Measurements from ENCODE around the gene PODNL1. TPM values are rescaled to one million over a fixed set of nuclear protein-coding genes. Genes with fewer than 3 reads are reported as not detected.

Gene PODNL1, protein sequence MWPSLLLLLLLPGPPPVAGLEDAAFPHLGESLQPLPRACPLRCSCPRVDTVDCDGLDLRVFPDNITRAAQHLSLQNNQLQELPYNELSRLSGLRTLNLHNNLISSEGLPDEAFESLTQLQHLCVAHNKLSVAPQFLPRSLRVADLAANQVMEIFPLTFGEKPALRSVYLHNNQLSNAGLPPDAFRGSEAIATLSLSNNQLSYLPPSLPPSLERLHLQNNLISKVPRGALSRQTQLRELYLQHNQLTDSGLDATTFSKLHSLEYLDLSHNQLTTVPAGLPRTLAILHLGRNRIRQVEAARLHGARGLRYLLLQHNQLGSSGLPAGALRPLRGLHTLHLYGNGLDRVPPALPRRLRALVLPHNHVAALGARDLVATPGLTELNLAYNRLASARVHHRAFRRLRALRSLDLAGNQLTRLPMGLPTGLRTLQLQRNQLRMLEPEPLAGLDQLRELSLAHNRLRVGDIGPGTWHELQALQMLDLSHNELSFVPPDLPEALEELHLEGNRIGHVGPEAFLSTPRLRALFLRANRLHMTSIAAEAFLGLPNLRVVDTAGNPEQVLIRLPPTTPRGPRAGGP
- total RNA-seq (2014; rRNA removed; shearing (Covaris generic); ENCODE audit: low replicate concordance): not detected in 2 replicates

DNA sequence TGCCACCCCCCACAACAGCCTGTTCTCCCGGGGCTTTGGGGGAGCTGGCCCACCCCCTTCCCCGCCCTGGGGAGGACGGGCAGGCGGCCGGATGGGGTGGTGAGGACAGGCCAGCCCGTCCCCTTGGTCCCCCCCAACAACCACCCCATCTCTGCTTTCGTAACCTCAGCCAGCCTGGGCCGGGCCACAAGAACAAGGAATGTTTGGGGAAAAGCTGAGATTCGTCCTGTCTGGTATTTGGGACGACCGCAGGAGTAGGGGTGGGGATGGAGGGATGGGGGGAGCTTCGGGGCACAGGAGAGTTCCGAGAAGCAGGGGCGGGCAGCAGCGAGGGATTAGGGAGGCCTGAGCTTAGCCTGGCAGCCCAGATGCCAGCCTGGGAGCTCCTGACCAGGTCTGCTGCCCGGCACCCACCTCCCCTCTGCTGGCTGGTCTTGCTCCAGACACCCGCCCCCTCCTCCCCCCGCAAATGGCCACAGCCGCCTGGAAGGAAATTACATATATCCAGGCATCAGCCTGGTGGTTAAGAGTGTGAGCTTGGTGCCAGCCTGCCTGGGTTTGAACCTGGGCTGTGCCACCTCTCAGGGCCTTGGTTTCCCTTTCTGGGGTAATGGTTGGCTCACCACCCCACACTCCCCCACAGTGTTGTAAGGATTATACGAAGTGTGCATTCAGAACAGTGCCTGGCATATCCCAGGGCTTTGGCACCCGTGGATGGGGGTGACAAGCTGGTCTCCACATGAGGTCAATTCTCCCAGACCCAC, at the start of gene PODNL1:
PODNL1 (minus strand) TSS at position 117 of the 764 bp plus-strand sequence. CDS start 236 bp downstream, outside the sequence.
- Histone ChIP-seq H3K27me3 (no peaks in the 10 kb centered on the region), H3K9me3 (peaks cover 9% of the 10 kb centered on the region; the same call in 1 of the 2 replicates), H3K36me3 (no peaks in the 10 kb centered on the region), H3K4me3 (no peak within 1 kb of the TSS)
- no peak for DNase-seq

DNA sequence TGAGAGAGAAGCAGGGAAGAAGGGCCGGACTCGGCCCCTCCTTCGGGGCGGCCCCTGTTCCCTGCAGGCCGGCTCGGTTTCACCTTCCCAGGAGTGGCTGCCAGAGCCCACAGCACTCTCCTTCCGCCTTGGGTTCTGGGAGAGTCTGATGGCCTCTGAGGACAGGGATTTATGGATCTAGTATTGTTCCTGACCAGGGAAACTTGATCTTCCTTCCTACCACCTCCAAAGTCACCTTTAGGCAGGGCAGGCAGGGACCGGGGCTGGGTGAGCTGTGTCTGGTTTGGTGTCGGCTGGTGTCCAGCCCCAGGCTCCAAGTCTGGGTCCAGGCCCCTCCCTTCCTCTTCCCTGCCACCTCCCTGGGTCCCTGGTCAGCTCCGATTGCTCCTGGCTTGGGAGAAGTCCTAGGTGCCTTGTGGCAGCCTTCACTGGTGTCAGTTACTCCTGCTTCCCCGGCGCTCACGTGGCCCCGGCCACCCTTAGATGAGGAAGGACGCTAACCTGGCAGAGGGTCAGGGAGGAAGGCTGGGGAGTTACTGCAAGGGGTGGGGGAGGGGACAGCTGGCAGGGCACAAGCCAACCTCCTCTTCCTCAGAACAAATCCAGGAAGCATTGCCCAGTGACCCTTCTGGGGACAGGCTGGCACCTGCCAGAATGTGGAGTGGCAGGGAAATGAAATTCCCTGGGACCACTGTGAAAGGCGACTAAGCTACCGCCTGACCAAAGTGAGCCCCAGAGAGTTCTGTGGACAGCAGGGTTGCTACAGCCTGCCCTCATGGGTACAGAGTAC, 49.1 kb upstream of the PODNL1 start:
- no peak overlapping the region for H3K4me3 ChIP-seq
- DNase-seq: no peak

DNA sequence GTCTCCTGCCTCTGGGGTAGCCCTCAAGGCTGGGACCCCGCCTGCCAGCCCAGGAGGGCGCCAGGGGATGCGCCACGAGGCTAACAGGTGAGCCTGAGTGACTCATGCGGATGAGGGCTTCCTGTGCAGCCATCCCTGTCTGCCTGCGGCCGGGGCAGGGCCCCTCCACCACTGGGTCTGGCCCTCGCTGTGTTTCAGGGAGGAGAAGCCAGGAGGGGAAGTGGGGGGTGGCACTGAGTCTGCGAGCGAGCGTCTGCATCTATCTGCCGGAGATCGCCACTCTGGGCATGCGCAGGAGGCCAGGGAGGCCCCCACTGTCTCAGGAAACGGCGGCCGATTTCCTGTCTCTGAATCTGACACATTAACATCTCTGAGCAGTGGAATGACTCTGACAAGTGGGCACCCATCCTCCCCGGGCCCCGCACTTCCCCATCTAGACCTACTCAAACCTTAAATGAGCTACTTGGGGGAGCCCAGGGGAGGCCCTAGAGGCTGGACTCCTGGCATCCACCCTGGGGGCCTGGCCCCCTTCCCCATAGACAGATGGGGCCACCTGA, 48.2 kb upstream of the PODNL1 start:
- H3K27me3 ChIP-seq: no peaks in the 10 kb centered on the region
- H3K9me3 ChIP-seq: no peaks in the 10 kb centered on the region
- H3K36me3 ChIP-seq: no peaks in the 10 kb centered on the region; the same call in none of the 2 replicates
- no peak for DNase-seq
- H3K4me3 ChIP-seq: no peak overlapping the region

More for the DNA sequence above, 49.1 kb upstream of the PODNL1 start:
- H3K9me3 ChIP-seq: no peaks in the 10 kb centered on the region
- H3K36me3 ChIP-seq: peaks cover under 1% of the 10 kb centered on the region
- H3K27me3 ChIP-seq: no peaks in the 10 kb centered on the region

DNA sequence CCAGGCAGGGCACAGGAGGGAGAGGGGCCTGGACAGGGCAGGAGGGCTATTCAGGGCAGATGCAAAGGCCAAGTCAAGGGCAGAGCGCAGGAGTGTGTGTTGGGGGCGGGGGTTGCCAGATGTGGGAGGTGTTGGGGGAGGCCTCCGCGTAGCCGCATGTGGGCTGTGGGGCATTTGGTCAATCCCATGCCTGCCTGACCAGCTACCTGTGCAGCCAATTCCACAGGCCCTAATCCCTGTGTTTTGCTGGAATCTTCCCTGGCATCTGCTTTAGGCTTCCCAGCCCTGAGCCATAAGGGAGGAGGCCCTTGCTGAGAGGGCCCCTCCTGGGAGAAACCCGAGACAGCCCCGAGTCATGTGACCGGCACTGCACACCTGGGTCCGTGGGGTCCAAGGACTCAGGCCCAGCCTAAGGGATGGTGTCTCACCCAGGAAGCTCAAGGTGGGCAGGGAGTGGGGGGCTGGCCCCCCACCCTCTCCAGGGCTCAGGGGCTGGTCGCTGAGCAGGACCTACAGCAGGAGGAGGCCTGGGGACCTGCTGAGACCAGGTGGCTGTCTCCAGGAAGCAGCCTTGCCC, 47.6 kb upstream of the PODNL1 start:
- Histone ChIP-seq H3K36me3 (no peaks in the 10 kb centered on the region; the same call in none of the 2 replicates), H3K4me3 (no peak overlapping the region), H3K9me3 (no peaks in the 10 kb centered on the region), H3K27me3 (no peaks in the 10 kb centered on the region)
- no peak for DNase-seq

DNA sequence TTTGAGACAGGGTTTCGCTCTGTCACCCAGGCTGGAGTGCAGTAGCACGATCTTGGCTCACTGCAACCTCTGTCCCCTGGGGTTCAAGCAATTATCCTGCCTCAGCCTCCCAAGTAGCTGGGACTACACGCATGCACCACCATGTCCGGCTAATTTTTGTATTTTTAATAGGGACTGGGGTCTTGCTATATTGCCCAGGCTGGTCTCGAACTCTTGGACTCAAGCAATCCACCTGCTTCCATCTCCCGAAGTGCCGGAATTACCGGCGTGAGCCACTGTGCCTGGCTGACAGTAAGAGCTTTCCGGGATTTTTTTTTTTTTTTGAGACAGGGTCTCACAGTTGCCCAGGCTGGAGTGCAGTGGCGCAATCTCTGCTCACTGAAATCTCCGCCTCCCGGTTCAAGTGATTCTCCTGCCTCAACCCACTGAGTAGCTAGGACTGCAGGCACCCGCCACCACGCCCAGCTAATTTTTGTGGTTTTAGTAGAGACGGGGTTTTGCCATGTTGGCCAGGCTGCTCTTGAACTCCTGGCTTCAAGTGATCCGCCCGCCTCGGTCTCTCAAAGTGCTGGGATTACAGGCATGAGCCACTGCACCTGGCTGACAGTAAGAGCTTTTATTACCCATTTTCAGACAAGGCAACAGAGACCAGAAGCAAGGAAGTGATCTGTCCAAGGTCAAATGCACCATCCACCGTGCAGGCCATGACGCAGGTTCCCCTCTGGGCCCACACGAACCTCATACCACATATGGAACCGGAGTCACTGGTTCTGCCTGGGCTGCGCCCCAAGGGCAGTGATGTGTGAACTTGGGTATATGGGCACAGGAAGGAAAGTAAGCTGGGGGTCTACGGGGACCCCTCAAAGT, 46.9 kb upstream of the PODNL1 start:
- no peak for DNase-seq
- no peak overlapping the region for H3K4me3 ChIP-seq
- no peaks in the 10 kb centered on the region; the same call in 1 of the 2 replicates for H3K36me3 ChIP-seq
- no peaks in the 10 kb centered on the region for H3K27me3 ChIP-seq
- no peaks in the 10 kb centered on the region for H3K9me3 ChIP-seq

DNA sequence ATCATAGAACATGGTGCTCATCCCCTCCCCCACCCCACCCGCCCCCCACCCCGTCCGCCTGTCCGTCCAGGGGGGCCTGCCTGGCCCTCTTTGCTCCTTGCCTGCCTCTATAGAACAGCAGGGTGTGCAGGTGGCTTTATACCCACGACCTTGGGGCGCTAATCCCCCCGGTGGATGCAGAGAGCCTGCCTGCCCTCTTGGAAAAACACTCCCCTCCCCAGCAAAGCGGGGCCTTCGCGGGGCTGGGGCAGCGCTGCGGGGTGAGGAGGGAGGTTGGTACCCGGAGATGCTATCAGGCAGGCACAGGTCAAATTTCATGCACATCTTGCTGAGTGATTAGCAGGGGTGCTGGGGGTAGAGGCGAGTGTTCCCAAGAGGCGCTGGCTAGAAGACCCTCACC, 46.0 kb upstream of the PODNL1 start:
- Histone ChIP-seq H3K9me3 (no peaks in the 10 kb centered on the region), H3K4me3 (no peak overlapping the region), H3K36me3 (no peaks in the 10 kb centered on the region; the same call in 1 of the 2 replicates), H3K27me3 (no peaks in the 10 kb centered on the region)
- DNase-seq: no peak

DNA sequence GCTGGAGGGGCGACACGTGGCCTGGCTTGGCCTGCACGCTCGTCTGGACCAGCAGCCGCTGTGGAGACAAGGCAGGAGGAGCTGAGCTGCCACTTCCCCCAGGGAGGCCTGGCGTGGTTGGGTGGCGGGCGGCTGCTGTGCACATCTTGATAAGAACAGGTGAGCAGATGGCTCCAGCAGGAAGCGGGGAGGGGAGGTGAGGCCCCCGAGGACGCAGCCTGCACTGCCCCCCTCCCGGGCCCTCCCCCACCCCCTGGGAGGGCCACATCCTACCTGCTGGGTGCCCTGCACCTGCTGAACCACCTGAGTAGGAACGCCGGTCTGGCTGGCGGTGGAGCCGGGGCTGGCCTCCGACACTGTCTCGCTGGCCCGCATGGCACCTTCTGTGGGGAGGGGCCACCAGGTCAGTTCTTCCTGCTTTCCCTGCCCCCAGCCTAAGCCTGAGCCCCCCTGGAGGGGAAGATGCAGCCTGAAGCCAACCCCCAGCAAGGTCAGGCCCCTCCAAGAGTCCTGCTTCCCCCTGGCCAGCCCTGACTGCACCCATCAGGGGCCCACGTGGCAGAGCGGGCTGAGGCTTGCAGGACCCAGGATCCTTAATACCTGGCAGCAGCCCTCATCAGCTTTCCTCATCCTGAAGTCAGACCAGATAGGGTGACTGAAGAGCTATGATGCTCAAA, 45.1 kb upstream of the PODNL1 start:
- no peaks in the 10 kb centered on the region for H3K9me3 ChIP-seq
- DNase-seq: no peak
- no peak overlapping the region for H3K4me3 ChIP-seq
- H3K36me3 ChIP-seq: no peaks in the 10 kb centered on the region; the same call in 1 of the 2 replicates
- H3K27me3 ChIP-seq: no peaks in the 10 kb centered on the region

DNA sequence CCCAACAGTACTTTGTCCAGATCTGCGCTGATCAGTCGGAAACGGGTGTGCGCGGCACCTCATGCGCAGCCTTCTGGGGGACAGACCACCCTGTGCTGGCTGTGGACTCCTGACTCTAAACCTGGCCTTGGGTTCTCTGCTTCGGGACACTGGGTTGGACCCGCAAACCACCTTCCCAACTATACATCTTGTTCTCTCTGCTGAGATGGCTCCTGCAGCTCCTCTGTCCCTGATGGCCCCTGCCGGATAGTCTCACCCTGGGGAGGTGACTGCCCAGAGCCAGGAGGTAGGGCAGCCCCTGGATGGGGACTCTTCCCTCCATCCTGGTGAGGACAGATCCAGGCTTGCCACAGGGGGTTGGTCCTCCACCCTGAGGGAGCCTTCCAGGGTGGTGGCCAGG, 44.6 kb upstream of the PODNL1 start:
- no peaks in the 10 kb centered on the region for H3K27me3 ChIP-seq
- no peaks in the 10 kb centered on the region; the same call in 1 of the 2 replicates for H3K36me3 ChIP-seq
- H3K9me3 ChIP-seq: no peaks in the 10 kb centered on the region
- H3K4me3 ChIP-seq: no peak overlapping the region
- no peak for DNase-seq

DNA sequence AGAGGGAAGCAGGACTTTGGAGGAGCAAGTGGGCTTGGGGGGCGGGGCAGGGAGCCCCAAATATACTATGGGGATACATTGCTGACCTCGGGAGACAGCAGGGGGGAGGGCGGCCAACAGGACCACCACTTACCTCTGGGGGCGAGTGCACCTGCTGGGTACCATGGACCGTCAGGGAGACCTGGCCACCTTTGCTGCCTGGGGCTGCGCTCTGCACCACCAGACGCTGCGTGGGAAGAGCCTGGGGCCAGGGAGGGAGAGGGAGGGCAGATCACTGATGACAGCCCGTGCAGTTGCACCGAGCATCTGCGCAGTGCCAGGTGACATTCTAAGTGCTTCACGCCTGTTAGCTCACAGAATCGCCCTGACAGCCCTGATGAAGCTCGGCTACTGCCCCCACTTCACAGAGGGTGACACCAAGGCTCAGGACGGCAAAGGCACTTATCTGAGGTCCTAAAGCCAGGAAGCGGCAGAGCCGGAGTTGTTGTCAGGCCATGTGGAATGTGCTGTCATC, 43.8 kb upstream of the PODNL1 start:
- Histone ChIP-seq H3K9me3 (no peaks in the 10 kb centered on the region), H3K36me3 (no peaks in the 10 kb centered on the region; the same call in 1 of the 2 replicates), H3K27me3 (no peaks in the 10 kb centered on the region), H3K4me3 (no peak overlapping the region)
- no peak for DNase-seq

DNA sequence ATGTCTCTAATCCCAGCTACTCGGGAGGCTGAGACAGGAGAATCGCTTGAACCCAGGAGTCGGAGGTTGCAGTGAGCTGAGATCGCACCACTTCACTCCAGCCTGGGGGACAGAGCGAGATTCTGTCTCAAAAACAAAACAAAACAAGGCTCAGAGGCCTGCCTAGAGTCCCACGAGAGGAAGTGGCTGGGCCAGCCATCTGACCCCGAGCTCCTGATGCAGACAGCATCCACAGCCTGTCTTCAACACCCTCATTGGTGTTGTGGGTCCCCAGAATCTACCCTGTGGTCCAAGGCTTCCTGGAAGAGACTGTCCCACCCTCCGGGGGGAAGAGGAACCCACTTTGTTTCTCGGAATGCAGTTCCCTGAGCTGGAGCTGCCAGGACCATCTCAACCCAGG, 43.2 kb upstream of the PODNL1 start:
- H3K27me3 ChIP-seq: no peaks in the 10 kb centered on the region
- H3K36me3 ChIP-seq: no peaks in the 10 kb centered on the region; the same call in 1 of the 2 replicates
- H3K9me3 ChIP-seq: no peaks in the 10 kb centered on the region
- H3K4me3 ChIP-seq: no peak overlapping the region
- DNase-seq: no peak

DNA sequence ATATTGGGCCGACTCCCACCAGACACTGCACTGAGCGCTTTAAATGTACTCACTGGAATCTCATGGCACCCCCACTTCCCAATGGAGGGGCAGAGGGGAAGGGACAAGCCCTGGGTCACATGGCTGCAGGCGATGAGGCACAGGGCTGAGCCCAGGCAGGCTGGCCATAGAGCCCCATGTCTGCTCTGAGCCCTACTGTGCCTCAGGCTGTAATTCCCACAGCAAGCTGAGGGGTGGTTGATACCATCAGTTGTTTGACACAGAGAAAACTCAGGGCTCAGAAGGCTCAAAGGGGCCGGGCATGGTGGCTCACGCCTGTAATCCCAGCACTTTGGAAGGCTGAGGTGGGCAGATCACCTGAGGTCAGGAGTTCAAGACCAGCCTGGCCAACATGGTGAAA, 42.8 kb upstream of the PODNL1 start:
- no peaks in the 10 kb centered on the region for H3K27me3 ChIP-seq
- no peaks in the 10 kb centered on the region for H3K9me3 ChIP-seq
- DNase-seq: no peak
- no peaks in the 10 kb centered on the region; the same call in 1 of the 2 replicates for H3K36me3 ChIP-seq
- no peak overlapping the region for H3K4me3 ChIP-seq

DNA sequence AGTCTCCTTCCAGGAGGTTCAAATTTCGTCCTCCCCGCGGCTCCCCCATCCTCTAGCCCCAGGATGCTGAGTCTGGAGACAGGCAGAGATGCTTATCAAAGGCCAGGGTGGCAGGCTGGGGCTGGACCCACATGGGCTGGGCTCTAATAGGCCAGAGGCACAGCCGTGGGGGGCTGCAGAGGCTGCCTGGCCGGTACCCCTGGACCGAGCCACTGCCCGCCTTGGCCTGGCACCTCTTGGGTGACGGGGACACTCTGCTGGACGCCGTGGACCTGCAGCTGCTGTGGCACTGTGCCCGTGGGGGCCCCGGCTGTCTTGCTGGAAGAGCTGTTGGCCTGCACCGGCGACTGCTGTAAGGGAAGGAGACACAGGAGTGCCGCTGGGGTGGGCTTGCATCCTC, 42.1 kb upstream of the PODNL1 start:
- no peaks in the 10 kb centered on the region; the same call in 1 of the 2 replicates for H3K36me3 ChIP-seq
- H3K9me3 ChIP-seq: no peaks in the 10 kb centered on the region
- DNase-seq: no peak
- no peaks in the 10 kb centered on the region for H3K27me3 ChIP-seq
- no peak overlapping the region for H3K4me3 ChIP-seq

DNA sequence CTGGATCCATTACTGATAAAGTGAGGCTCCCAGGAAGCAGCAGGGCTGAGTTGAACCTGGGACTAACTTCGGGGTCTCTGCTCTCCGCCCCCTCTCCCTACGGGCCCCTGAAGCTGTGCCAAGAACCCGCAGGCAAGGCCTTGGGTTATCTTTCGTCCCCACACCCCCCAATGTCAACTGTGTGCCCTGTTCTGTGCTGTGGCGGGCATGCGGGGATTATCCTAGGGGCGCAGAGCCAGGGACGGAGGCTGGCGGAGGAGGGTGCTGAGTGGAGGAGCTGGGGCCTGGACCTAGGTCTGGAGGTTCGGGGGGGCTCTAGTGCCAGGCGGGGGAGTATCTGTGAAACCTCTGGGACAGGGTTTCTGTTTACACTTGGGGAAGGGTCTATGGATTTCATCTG, 41.5 kb upstream of the PODNL1 start:
- no peak for DNase-seq
- H3K9me3 ChIP-seq: no peaks in the 10 kb centered on the region
- no peaks in the 10 kb centered on the region for H3K27me3 ChIP-seq
- no peaks in the 10 kb centered on the region; the same call in 1 of the 2 replicates for H3K36me3 ChIP-seq
- H3K4me3 ChIP-seq: no peak overlapping the region

DNA sequence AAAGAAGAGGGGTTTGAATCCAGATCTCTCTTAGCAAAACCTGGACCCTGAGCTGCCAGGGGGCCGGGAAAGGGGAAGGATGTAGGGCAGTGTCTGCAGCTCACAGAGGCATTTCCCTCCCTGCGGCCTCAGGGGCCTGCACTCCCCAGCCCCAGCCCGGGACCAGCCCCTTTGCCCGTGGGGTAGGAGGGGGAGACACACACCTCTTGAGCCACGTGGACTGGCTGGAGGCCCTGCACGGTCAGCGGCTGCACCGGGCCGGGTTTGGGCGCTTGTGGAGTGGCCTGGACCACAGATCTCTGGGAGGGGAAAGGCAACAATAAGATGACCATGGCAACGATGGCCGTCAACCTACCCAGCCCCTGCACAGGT, 41.0 kb upstream of the PODNL1 start:
- no peak for DNase-seq
- H3K27me3 ChIP-seq: no peaks in the 10 kb centered on the region
- H3K4me3 ChIP-seq: no peak overlapping the region
- H3K36me3 ChIP-seq: no peaks in the 10 kb centered on the region; the same call in 1 of the 2 replicates
- H3K9me3 ChIP-seq: no peaks in the 10 kb centered on the region

All from MG63 (cell line).